Measurements from ENCODE around the gene NFYC.

Gene NFYC

GRCh38 chr1:40692429-40692895 lies 958 bp downstream of the NFYC start:
- Histone ChIP-seq H2AFZ (ENCODE audit: low read depth, low read length) (peak overlapping the region; percentile 83), H3K4me2 (ENCODE audit: insufficient read depth, low read length) (peak overlapping the region; percentile 72), H3K9me3 (ENCODE audit: insufficient read depth, low read length, severe bottlenecking) (no peaks in the 10 kb centered on the region), H3K27ac (ENCODE audit: low read length) (peak overlapping the region; percentile 93), H3K9ac (ENCODE audit: low read depth, low read length) (peak overlapping the region; percentile 96), H3K79me2 (ENCODE audit: insufficient read depth, low read length) (peaks cover 80% of the 10 kb centered on the region), H3K4me3 (ENCODE audit: low read depth in 1 of 2, low read length in 2 of 2) (peak overlapping the region; percentile 36 to 67), H3K27me3 (ENCODE audit: insufficient read depth, low read length, poor library complexity) (no peaks in the 10 kb centered on the region), H3K4me1 (ENCODE audit: insufficient read depth, low read length) (peaks cover 36% of the 10 kb centered on the region), H4K20me1 (ENCODE audit: insufficient read depth, low read length) (peaks cover 18% of the 10 kb centered on the region), H3K36me3 (ENCODE audit: insufficient read depth, low read length) (peaks cover 11% of the 10 kb centered on the region)
- no peak for TF ChIP-seq EZH2 (IDR thresholded peaks at IDR 0.05; ENCODE audit: borderline replicate concordance, low read depth, low read length, severe bottlenecking)
- TF ChIP-seq, protein P1, sequence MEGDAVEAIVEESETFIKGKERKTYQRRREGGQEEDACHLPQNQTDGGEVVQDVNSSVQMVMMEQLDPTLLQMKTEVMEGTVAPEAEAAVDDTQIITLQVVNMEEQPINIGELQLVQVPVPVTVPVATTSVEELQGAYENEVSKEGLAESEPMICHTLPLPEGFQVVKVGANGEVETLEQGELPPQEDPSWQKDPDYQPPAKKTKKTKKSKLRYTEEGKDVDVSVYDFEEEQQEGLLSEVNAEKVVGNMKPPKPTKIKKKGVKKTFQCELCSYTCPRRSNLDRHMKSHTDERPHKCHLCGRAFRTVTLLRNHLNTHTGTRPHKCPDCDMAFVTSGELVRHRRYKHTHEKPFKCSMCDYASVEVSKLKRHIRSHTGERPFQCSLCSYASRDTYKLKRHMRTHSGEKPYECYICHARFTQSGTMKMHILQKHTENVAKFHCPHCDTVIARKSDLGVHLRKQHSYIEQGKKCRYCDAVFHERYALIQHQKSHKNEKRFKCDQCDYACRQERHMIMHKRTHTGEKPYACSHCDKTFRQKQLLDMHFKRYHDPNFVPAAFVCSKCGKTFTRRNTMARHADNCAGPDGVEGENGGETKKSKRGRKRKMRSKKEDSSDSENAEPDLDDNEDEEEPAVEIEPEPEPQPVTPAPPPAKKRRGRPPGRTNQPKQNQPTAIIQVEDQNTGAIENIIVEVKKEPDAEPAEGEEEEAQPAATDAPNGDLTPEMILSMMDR (IDR thresholded peaks at IDR 0.05; ENCODE audit: borderline replicate concordance, extremely low read depth, low read length, poor library complexity, severe bottlenecking): no peak
- ATAC-seq (ENCODE audit: insufficient read depth, low read depth) (peak; percentile 4; the same call in 2 of the 3 replicates), DNase-seq (no peak)

- TF ChIP-seq, protein P1 (IDR thresholded peaks at IDR 0.05; ENCODE audit: borderline replicate concordance, extremely low read depth, low read length, poor library complexity, severe bottlenecking): no peak
- no peak for TF ChIP-seq EZH2 (IDR thresholded peaks at IDR 0.05; ENCODE audit: borderline replicate concordance, low read depth, low read length, severe bottlenecking)
- Histone ChIP-seq H3K4me3 (ENCODE audit: low read depth in 1 of 2, low read length in 2 of 2) (peak overlapping the region in 1 of 2 experiments; percentile 67; a peak in 1 of 4 replicates), H3K9me3 (ENCODE audit: insufficient read depth, low read length, severe bottlenecking) (no peaks in the 10 kb centered on the region), H2AFZ (ENCODE audit: low read depth, low read length) (no peak overlapping the region), H3K4me2 (ENCODE audit: insufficient read depth, low read length) (peak overlapping the region; percentile 72), H3K9ac (ENCODE audit: low read depth, low read length) (peak overlapping the region; percentile 96), H3K4me1 (ENCODE audit: insufficient read depth, low read length) (peaks cover 36% of the 10 kb centered on the region), H4K20me1 (ENCODE audit: insufficient read depth, low read length) (peaks cover 18% of the 10 kb centered on the region), H3K36me3 (ENCODE audit: insufficient read depth, low read length) (peaks cover 11% of the 10 kb centered on the region), H3K27me3 (ENCODE audit: insufficient read depth, low read length, poor library complexity) (no peaks in the 10 kb centered on the region), H3K79me2 (ENCODE audit: insufficient read depth, low read length) (peaks cover 89% of the 10 kb centered on the region), H3K27ac (ENCODE audit: low read length) (peak overlapping the region; percentile 93; the same call in 1 of the 2 replicates)
- DNase-seq (no peak), ATAC-seq (ENCODE audit: insufficient read depth, low read depth) (no peak)
Measured at GRCh38 chr1:40693425-40693824, 1.9 kb downstream of the NFYC start.

- peaks cover 14% of the 10 kb centered on the region for H4K20me1 ChIP-seq (ENCODE audit: insufficient read depth, low read length)
- peak overlapping the region; percentile 72; the same call in 1 of the 2 replicates for H3K4me2 ChIP-seq (ENCODE audit: insufficient read depth, low read length)
- H3K9me3 ChIP-seq (ENCODE audit: insufficient read depth, low read length, severe bottlenecking): no peaks in the 10 kb centered on the region
- no peaks in the 10 kb centered on the region for H3K27me3 ChIP-seq (ENCODE audit: insufficient read depth, low read length, poor library complexity)
- TF ChIP-seq, protein P1 (IDR thresholded peaks at IDR 0.05; ENCODE audit: borderline replicate concordance, extremely low read depth, low read length, poor library complexity, severe bottlenecking): no peak
- no peak for TF ChIP-seq EZH2 (IDR thresholded peaks at IDR 0.05; ENCODE audit: borderline replicate concordance, low read depth, low read length, severe bottlenecking)
- no peak overlapping the region for H3K9ac ChIP-seq (ENCODE audit: low read depth, low read length)
- H3K79me2 ChIP-seq (ENCODE audit: insufficient read depth, low read length): peaks cover 92% of the 10 kb centered on the region
- H3K4me1 ChIP-seq (ENCODE audit: insufficient read depth, low read length): peaks cover 36% of the 10 kb centered on the region
- no peak overlapping the region for H2AFZ ChIP-seq (ENCODE audit: low read depth, low read length)
- no peak overlapping the region for H3K27ac ChIP-seq (ENCODE audit: low read length)
- no peak overlapping the region for H3K4me3 ChIP-seq (ENCODE audit: low read depth in 1 of 2, low read length in 2 of 2)
- ATAC-seq (ENCODE audit: insufficient read depth, low read depth) (no peak), DNase-seq (no peak)
- peaks cover 7% of the 10 kb centered on the region for H3K36me3 ChIP-seq (ENCODE audit: insufficient read depth, low read length)
Measured at GRCh38 chr1:40694353-40694874, 2.9 kb downstream of the NFYC start.

Data from DND-41 (cell line).